HEK293 (cell line): Measurements from ENCODE around the gene PGC.
A peak's percentile ranks its signal among the peaks of the same experiment; 100 is the strongest.

Experiments used
- INSM2 ChIP-seq: fragments of 450-650 bp; formaldehyde crosslinking; IDR thresholded peaks from 2 replicates; pipeline ENCODE4 v1.5.1; 2016; ENCODE audit warnings: missing biosample characterization, missing genetic modification characterization
- KLF16 ChIP-seq: fragments of 450-650 bp; formaldehyde crosslinking; IDR thresholded peaks from 2 replicates; pipeline ENCODE4 v1.5.1; 2017; ENCODE audit warnings: missing biosample characterization, missing genetic modification characterization
- KLF9 ChIP-seq: fragments of 450-650 bp; formaldehyde crosslinking; IDR thresholded peaks from 2 replicates; pipeline ENCODE4 v1.5.1; 2016; ENCODE audit warnings: missing biosample characterization, missing genetic modification characterization, low read depth
- MYNN ChIP-seq: fragments of 450-650 bp; formaldehyde crosslinking; IDR thresholded peaks from 2 replicates; pipeline ENCODE4 v1.5.1; 2016; ENCODE audit warnings: missing biosample characterization, missing genetic modification characterization, borderline replicate concordance
- OVOL3 ChIP-seq: fragments of 450-650 bp; formaldehyde crosslinking; IDR thresholded peaks from 2 replicates; pipeline ENCODE4 v1.5.1; 2016; ENCODE audit warnings: missing biosample characterization, missing genetic modification characterization
- PBX3 ChIP-seq: sonication (generic); formaldehyde crosslinking; IDR thresholded peaks from 2 replicates; pipeline ENCODE4 v1.8.1; 2022; ENCODE audit warnings: mild to moderate bottlenecking, moderate library complexity, missing genetic modification reagents
- PRDM1 ChIP-seq: fragments of 450-650 bp; formaldehyde crosslinking; IDR thresholded peaks from 2 replicates; pipeline ENCODE4; 2016; ENCODE audit warnings: missing biosample characterization, missing genetic modification characterization
- SCRT2 ChIP-seq: fragments of 450-650 bp; formaldehyde crosslinking; IDR thresholded peaks from 2 replicates; pipeline ENCODE4 v1.5.1; 2016; ENCODE audit warnings: missing biosample characterization, missing genetic modification characterization
- SETDB1 ChIP-seq: IDR thresholded peaks from one replicate; pipeline ENCODE4 v1.6.1; 2017; ENCODE audit warnings: mild to moderate bottlenecking, low read length, moderate library complexity, mixed read lengths; ENCODE audit not compliant: insufficient read length
- SP7 ChIP-seq: fragments of 450-650 bp; formaldehyde crosslinking; IDR thresholded peaks from 2 replicates; pipeline ENCODE4 v1.5.1; 2016; ENCODE audit warnings: missing biosample characterization, missing genetic modification characterization
- TSHZ1 ChIP-seq: fragments of 450-650 bp; formaldehyde crosslinking; IDR thresholded peaks from 2 replicates; pipeline ENCODE4 v1.5.1; 2016; ENCODE audit warnings: missing biosample characterization, missing genetic modification characterization, borderline replicate concordance
- YY1 ChIP-seq: fragments of 450-650 bp; formaldehyde crosslinking; IDR thresholded peaks from 2 replicates; pipeline ENCODE4 v1.5.1; 2018; ENCODE audit warnings: missing biosample characterization, missing genetic modification characterization
- YY2 ChIP-seq: fragments of 450-650 bp; formaldehyde crosslinking; IDR thresholded peaks from 2 replicates; pipeline ENCODE4 v1.5.1; 2016; ENCODE audit warnings: missing biosample characterization, missing genetic modification characterization
- ZBTB21 ChIP-seq: fragments of 450-650 bp; formaldehyde crosslinking; IDR thresholded peaks from 2 replicates; pipeline ENCODE4 v1.5.1; 2017; ENCODE audit warnings: missing biosample characterization, missing genetic modification characterization
- ZNF112 ChIP-seq: fragments of 450-650 bp; formaldehyde crosslinking; IDR thresholded peaks from 2 replicates; pipeline ENCODE4 v1.5.0; 2017; ENCODE audit warnings: missing biosample characterization, missing genetic modification characterization
- ZNF157 ChIP-seq: fragments of 450-650 bp; formaldehyde crosslinking; IDR thresholded peaks from 2 replicates; pipeline ENCODE4 v1.5.1; 2016; ENCODE audit warnings: missing biosample characterization, missing genetic modification characterization
- ZNF292 ChIP-seq: fragments of 450-650 bp; formaldehyde crosslinking; IDR thresholded peaks from 2 replicates; pipeline ENCODE4 v1.5.1; 2016; ENCODE audit warnings: low read depth, missing biosample characterization, missing genetic modification characterization, borderline replicate concordance
- ZNF362 ChIP-seq: fragments of 450-650 bp; formaldehyde crosslinking; IDR thresholded peaks from 2 replicates; pipeline ENCODE4 v1.5.1; 2016; ENCODE audit warnings: missing biosample characterization, missing genetic modification characterization
- ZNF558 ChIP-seq: fragments of 450-650 bp; formaldehyde crosslinking; IDR thresholded peaks from 2 replicates; pipeline ENCODE4 v1.5.1; 2016; ENCODE audit warnings: missing biosample characterization, missing genetic modification characterization
- ZNF571 ChIP-seq: fragments of 450-650 bp; formaldehyde crosslinking; IDR thresholded peaks from 2 replicates; pipeline ENCODE4 v1.5.0; 2017; ENCODE audit warnings: missing biosample characterization, missing genetic modification characterization
- ZNF621 ChIP-seq: fragments of 450-650 bp; formaldehyde crosslinking; IDR thresholded peaks from 2 replicates; pipeline ENCODE4 v1.5.1; 2017; ENCODE audit warnings: missing biosample characterization, missing genetic modification characterization
- ZNF658 ChIP-seq: fragments of 450-650 bp; formaldehyde crosslinking; IDR thresholded peaks from 2 replicates; pipeline ENCODE4; 2016; ENCODE audit warnings: missing biosample characterization, missing genetic modification characterization
- ZNF670 ChIP-seq: fragments of 450-650 bp; formaldehyde crosslinking; IDR thresholded peaks from 2 replicates; pipeline ENCODE4 v1.5.1; 2016; ENCODE audit warnings: missing biosample characterization, missing genetic modification characterization, low read depth
- ZNF677 ChIP-seq: fragments of 450-650 bp; IDR thresholded peaks from 2 replicates; pipeline ENCODE4 v1.5.0; 2018; ENCODE audit warnings: missing biosample characterization, mild to moderate bottlenecking, missing genetic modification characterization, moderate library complexity
- ZNF76 ChIP-seq: fragments of 450-650 bp; formaldehyde crosslinking; IDR thresholded peaks from 2 replicates; pipeline ENCODE4; 2016; ENCODE audit warnings: low read depth, missing biosample characterization, missing genetic modification characterization, borderline replicate concordance
- ZNF785 ChIP-seq: fragments of 450-650 bp; formaldehyde crosslinking; IDR thresholded peaks from 2 replicates; pipeline ENCODE4 v1.5.1; 2016; ENCODE audit warnings: missing biosample characterization, missing genetic modification characterization
- ZNF830 ChIP-seq: fragments of 450-650 bp; IDR thresholded peaks from 2 replicates; pipeline ENCODE4 v1.5.0; 2018; ENCODE audit warnings: missing biosample characterization, missing genetic modification characterization, low read depth, mild to moderate bottlenecking, moderate library complexity
- TF ChIP-seq, protein P1 (sequence below): fragments of 450-650 bp; formaldehyde crosslinking; optimal IDR thresholded peaks from 2 replicates; pipeline ENCODE3; 2016; ENCODE audit warnings: missing biosample characterization, mild to moderate bottlenecking, missing genetic modification characterization
- TF ChIP-seq, protein P2 (sequence below): fragments of 450-650 bp; formaldehyde crosslinking; IDR thresholded peaks from 2 replicates; pipeline ENCODE4 v1.5.1; 2016; ENCODE audit warnings: missing biosample characterization, missing genetic modification characterization

Gene PGC

GRCh38 chr6:41734666-41735426 lies 12.4 kb downstream of the PGC start (continued):
- TF ChIP-seq ZNF558: no peak
- peak; percentile 84 for TF ChIP-seq KLF9 (tag by site-specific recombination)
- TF ChIP-seq ZNF76 (tag by site-specific recombination): no peak
- TF ChIP-seq ZNF658 (tag by site-specific recombination): no peak
- TF ChIP-seq PBX3 (CRISPR knock-in tag): no peak
- peak; percentile 33; the same call in 1 of the 2 replicates for TF ChIP-seq KLF16 (tag by site-specific recombination)
- TF ChIP-seq YY2: no peak
- no peak for TF ChIP-seq ZNF670 (tag by site-specific recombination)
- TF ChIP-seq ZBTB21 (tag by site-specific recombination): no peak
- TF ChIP-seq, protein P1, sequence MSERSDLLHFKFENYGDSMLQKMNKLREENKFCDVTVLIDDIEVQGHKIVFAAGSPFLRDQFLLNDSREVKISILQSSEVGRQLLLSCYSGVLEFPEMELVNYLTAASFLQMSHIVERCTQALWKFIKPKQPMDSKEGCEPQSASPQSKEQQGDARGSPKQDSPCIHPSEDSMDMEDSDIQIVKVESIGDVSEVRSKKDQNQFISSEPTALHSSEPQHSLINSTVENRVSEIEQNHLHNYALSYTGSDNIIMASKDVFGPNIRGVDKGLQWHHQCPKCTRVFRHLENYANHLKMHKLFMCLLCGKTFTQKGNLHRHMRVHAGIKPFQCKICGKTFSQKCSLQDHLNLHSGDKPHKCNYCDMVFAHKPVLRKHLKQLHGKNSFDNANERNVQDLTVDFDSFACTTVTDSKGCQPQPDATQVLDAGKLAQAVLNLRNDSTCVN (tag by site-specific recombination): peak; percentile 91
- no peak for TF ChIP-seq ZNF621
- no peak for TF ChIP-seq ZNF292 (tag by site-specific recombination)
- TF ChIP-seq TSHZ1 (tag by site-specific recombination): no peak
- TF ChIP-seq ZNF362 (tag by site-specific recombination): no peak
- no peak for TF ChIP-seq PRDM1 (tag by site-specific recombination)
- TF ChIP-seq YY1 (tag by site-specific recombination): no peak
- TF ChIP-seq ZNF677 (tag by site-specific recombination): 0 out of 2 replicates have a peak, but pooled peaks have one; percentile 34
- TF ChIP-seq SCRT2 (tag by site-specific recombination): no peak
- TF ChIP-seq, protein P2, sequence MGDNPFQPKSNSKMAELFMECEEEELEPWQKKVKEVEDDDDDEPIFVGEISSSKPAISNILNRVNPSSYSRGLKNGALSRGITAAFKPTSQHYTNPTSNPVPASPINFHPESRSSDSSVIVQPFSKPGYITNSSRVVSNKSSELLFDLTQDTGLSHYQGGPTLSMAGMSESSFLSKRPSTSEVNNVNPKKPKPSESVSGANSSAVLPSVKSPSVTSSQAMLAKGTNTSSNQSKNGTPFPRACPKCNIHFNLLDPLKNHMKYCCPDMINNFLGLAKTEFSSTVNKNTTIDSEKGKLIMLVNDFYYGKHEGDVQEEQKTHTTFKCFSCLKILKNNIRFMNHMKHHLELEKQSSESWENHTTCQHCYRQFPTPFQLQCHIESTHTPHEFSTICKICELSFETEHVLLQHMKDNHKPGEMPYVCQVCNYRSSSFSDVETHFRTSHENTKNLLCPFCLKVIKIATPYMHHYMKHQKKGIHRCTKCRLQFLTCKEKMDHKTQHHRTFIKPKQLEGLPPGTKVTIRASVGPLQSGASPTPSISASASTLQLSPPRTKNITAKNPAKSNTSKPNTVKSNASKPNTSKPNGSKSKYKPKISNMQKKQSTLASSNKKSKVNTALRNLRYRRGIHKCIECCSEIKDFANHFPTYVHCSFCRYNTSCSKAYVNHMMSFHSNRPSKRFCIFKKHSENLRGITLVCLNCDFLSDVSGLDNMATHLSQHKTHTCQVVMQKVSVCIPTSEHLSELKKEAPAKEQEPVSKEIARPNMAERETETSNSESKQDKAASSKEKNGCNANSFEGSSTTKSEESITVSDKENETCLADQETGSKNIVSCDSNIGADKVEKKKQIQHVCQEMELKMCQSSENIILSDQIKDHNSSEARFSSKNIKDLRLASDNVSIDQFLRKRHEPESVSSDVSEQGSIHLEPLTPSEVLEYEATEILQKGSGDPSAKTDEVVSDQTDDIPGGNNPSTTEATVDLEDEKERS (tag by site-specific recombination): no peak
- TF ChIP-seq MYNN: no peak
- TF ChIP-seq ZNF571 (tag by site-specific recombination): no peak
- no peak for TF ChIP-seq INSM2
- no peak for TF ChIP-seq SETDB1
- no peak for TF ChIP-seq ZNF112
- TF ChIP-seq ZNF157 (tag by site-specific recombination): no peak
- TF ChIP-seq ZNF830: no peak
- TF ChIP-seq ZNF785 (tag by site-specific recombination): no peak
- TF ChIP-seq OVOL3 (tag by site-specific recombination): no peak
- 0 out of 2 replicates have a peak, but pooled peaks have one; percentile 1 for TF ChIP-seq SP7 (tag by site-specific recombination)
